ENCODE data around the gene OGDH.
"Not testable (repeated sequence)": the region's sequence is repeated elsewhere in the genome, so short reads cannot be mapped to it uniquely, and the experiment has no call there.

OGDH gene

DNA sequence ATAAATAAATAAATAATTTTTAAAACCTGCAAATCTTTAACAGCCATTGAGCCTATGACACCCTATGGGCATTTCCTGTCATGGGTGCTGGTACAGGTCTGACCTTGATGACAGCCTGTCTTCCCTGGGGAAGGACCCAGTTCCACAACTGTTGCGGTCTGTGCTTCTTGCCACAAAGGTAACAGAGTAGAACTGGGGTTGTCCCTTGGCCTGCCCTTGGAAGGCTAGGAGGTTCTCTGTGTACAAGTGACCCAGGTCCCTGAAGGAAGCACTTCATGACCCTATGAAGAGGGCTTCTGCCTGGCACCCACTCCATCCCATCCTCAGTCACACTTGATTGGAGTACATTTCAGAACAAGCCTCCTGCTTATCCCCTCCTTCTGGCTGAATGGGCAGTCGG lies 66.9 kb downstream of the OGDH start:
- DNase-seq: no peak

DNA sequence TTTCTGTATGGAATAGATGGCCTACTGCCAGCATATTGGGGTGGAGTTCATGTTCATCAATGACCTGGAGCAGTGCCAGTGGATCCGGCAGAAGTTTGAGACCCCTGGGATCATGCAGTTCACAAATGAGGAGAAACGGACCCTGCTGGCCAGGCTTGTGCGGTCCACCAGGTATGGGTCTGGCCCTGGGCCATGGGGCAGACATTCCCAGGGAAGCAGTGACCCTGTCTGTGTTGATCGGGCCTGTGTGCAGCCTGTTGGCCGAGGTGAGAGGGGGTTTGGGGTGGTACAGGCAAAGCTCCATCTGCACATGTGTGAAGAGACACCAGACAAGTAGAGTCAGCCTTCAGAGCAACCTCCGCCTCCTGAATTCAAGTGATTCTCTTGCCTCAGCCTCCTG lies 67.3 kb downstream of the OGDH start:
- DNase-seq: no peak

- DNase-seq: no peak
Observed at GRCh38 chr7:44674381-44674780, 68.0 kb downstream of the OGDH start.

DNA sequence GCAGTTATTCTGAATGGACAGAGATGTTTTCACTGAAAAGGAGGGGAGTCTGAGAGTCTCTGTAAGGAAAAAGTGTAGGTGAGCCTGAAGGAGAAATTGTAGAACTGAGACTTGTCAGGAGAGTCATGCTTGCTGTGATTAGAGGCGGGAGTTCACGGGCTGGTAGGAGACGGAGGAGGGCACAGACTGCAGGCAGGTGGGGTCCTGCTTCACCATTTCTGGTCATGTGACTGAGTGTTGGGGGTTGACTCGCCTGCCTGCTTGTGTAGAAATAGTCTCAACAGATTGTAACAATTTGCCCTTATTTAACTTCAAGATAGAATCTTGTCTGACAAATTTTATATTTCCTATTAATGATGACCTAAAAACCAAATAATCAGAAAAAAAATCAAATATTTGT lies 70.3 kb downstream of the OGDH start:
- no peak for DNase-seq

DNA sequence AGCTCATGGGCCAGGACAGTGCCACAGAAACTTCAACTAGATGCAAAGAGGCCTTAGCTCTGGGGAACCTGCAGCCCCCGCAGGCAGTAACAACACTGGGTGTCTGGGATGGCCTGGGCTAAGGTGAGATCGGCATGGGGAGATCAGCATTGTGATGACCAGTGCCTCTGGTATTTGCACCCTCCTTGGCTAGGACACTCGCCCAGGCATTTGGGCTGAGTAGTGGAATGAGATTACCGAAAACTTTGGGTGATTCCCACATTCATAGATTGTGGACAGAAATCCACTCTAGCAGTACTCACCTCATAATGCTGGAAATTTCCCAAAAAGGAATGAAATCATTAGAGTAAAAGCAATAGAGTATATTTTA lies 71.7 kb downstream of the OGDH start:
- no peak for DNase-seq

GRCh38 chr7:44678471-44679179 lies 72.2 kb downstream of the OGDH start:
- DNase-seq: no peak

DNA sequence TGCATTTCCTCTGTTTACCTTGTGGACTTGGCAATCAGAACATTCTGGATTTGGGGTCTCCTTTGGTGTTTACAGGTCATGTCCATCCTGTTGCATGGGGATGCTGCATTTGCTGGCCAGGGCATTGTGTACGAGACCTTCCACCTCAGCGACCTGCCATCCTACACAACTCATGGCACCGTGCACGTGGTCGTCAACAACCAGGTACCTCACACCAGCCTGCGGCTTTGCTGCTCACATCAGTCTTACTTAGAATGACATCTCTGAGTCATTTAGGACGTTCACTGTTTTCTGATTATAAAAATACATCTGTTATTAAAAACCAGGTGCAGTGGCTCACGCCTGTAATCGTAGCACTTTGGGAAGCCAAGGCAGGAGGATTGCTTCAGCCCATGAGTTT lies 75.2 kb downstream of the OGDH start:
- DNase-seq: no peak

GRCh38 chr7:44685723-44686122 lies 79.3 kb downstream of the OGDH start:
- no peak for DNase-seq

GRCh38 chr7:44689427-44689826 lies 83.0 kb downstream of the OGDH start:
- DNase-seq: no peak

DNA sequence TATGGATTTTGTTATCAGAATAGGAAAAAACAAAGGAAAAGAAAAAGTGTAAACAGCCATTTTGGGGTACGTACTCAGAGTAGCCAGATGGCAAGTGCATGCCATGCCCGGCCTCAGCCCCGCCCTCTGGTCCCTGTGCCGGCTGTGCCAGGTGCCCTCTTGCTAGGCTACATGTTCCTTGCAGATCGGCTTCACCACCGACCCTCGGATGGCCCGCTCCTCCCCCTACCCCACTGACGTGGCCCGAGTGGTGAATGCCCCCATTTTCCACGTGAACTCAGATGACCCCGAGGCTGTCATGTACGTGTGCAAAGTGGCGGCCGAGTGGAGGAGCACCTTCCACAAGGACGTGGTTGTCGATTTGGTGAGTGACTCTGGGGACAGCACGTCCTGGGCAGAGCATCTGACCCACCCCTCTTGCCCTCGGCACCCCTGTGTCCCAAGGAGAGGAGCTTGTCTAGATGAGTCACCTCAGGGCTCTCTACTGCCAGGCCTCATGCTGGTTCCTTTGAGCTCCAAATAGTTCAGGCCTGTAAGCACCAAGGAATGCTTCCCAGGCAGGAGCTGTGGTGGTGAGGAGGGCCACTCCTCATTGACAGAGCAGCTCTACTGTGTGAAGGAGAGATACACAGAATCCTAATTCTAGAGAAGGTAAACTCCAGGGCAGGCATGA lies 87.3 kb downstream of the OGDH start:
- no peak for DNase-seq

GRCh38 chr7:44694326-44694725 lies 87.9 kb downstream of the OGDH start:
- no peak for DNase-seq

- no peak for DNase-seq
Observed at GRCh38 chr7:44694766-44695165, 88.3 kb downstream of the OGDH start.

DNA sequence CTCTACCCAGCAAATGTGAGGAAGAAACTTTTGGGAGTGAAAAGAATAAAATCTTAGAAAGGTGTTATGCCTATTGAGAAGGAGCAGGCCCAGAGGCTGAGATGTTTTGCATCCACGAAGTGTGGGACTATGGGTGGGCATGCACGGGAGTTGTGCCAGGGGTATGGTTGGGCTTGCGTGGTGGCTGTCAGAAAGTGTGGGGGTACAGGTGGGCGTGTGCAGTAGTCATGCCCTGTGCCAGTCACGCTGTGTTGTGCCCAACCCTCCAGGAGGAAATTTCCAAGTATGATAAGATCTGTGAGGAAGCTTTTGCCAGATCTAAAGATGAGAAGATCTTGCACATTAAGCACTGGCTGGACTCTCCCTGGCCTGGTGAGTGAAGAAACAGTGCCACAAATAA lies 89.3 kb downstream of the OGDH start:
- DNase-seq: no peak

- no peak for DNase-seq
Observed at GRCh38 chr7:44696728-44697127, 90.3 kb downstream of the OGDH start.

DNA sequence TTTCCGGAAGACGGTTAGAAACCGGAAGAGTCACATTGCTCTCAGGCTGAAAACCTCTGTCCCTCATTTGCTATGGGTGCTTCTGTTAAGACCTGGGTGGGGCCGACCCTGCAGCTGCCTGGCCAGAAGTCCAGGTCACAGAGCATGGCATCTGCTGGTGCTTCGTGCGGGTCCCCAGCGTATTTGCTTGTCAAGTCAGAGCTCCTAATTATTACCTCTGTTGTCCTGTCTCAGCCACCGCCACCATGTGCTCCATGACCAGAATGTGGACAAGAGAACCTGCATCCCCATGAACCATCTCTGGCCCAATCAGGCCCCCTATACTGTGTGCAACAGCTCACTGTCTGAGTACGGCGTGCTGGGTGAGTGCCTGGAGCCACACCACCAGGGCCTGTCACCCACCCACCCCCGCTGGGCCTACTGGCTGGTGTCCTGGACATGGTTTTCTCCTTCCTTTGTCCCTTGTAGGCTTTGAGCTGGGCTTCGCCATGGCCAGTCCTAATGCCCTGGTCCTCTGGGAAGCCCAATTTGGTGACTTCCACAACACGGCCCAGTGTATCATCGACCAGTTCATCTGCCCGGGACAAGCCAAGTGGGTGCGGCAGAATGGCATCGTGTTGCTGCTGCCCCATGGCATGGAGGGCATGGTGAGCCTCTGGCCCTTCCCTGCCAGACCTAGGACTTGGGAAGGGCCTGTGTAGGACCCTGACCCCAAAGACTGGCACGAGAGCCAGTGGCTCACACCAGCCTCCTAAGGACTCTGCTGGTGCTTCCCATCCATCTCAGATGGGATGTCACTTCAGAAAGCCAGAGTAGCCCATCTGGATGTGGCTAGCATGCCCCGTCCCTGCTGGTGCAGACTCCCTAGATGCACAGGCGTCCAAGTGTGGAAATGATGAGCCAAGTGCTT lies 91.0 kb downstream of the OGDH start:
- no peak for DNase-seq

- DNase-seq: no peak
Observed at GRCh38 chr7:44698046-44698580, 91.7 kb downstream of the OGDH start.

DNA sequence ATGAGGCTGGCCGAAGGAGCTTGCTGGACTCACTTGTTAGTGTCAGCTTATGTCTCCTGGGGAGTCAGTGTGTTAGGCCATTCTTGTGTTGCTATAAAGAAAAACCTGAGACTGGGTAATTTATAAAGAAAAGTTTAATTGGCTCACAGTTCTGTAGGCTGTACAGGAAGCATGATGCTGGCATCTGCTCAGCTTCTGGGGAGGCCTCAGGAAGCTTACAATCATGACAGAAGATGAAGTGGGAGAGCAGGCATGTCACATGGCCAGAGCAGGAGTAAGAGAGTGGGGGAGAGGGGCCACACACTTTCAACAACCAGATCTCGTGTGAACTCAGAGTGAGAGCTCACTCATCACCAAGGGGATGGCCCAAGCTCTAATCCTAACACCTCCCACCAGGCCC lies 93.2 kb downstream of the OGDH start:
- DNase-seq: not testable (repeated sequence)

GRCh38 chr7:44700322-44700721 lies 93.9 kb downstream of the OGDH start:
- no peak for DNase-seq

DNA sequence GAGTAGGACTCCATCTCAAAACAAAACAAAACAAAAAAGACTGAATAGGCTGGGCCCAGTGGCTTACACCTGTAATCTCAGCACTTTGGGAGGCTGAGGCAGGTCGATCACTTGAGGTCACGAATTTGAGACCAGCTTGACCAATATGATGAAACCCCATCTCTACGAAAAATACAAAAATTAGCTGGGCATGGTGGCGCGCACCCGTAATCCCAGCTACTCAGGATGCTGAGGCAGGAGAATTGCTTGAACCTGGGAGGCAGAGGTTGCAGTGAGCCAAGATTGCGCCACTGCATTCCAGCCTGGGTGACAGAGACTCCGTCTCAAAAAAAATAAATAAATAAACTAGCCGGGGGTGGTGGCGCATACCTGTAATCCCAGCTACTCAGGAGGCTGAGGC lies 97.0 kb downstream of the OGDH start:
- DNase-seq: not testable (repeated sequence)

DNA sequence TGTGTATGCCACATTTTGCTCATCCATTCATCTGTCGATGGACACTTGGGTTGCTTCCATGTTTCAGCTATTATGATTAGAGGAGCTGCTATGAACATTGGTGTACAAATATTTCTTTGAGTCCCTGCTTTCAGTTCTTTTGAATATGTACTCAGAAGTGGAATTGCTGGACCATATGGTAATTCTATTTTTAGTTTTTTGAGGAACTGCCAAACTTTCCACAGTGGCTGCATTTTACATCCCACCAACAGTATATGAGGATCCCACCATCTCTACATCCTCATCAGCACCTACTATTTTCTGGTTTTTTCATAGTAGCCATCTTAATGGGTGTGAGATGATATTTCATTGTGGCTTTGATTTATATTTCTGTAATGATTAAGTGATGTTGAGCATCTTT lies 97.5 kb downstream of the OGDH start:
- no peak for DNase-seq

DNA sequence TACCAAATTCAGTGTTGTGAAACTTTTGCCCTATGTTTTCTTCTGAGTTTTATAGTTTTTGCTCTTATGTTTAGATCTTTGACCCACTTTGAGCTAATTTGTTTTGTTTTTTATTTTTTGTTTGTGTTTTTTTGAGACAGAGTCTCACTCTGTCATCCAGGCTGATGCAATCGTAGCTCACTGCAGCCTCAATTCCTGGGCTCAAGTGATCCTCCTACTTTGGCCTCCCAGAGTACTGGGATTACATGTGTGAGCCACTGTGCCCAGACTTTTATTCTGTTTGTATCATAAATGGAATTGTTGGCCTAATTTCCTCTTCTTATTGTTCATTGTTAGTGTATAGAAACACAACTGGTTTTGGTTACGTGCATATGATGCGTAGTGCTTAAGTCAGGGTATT lies 99.0 kb downstream of the OGDH start:
- DNase-seq: no peak

GRCh38 chr7:44706788-44707557 lies 100.5 kb downstream of the OGDH start:
- no peak for DNase-seq
